K562 (cell line): Measurements from ENCODE around the gene ITSN2. TPM values are rescaled to one million over a fixed set of nuclear protein-coding genes. Genes with fewer than 3 reads are reported as not detected.

Experiments used
- ARHGAP35 ChIP-seq: fragments of 450-650 bp; IDR thresholded peaks from 2 replicates; pipeline ENCODE4 v1.6.1; 2018; ENCODE audit not compliant: partially characterized antibody
- ATF7 ChIP-seq: fragments of 450-650 bp; IDR thresholded peaks from 2 replicates; pipeline ENCODE4 v1.7.1; 2014; ENCODE audit warnings: mild to moderate bottlenecking, moderate library complexity
- CC2D1A ChIP-seq: fragments of 450-650 bp; IDR thresholded peaks from 2 replicates; pipeline ENCODE4 v1.6.1; 2017; ENCODE audit warnings: mild to moderate bottlenecking
- HOXB6 ChIP-seq: fragments of 250-450 bp; sonication (Bioruptor Pico); IDR thresholded peaks from 2 replicates; pipeline ENCODE4 v1.5.1; 2022; ENCODE audit warnings: mild to moderate bottlenecking, borderline replicate concordance
- IRF2 ChIP-seq: sonication (generic); formaldehyde crosslinking; IDR thresholded peaks from 2 replicates; pipeline ENCODE4 v1.8.1; 2022; ENCODE audit warnings: mild to moderate bottlenecking, missing genetic modification reagents
- MEIS2 ChIP-seq: fragments of 450-650 bp; IDR thresholded peaks from 2 replicates; pipeline ENCODE4 v1.6.1; 2014; ENCODE audit warnings: mild to moderate bottlenecking; ENCODE audit not compliant: partially characterized antibody
- NCOA2 ChIP-seq, 2 experiments: fragments of 450-650 bp; IDR thresholded peaks; 2 replicates each; pipeline ENCODE4 v1.6.1; 2018; ENCODE audit warnings: mild to moderate bottlenecking in 2 of 2, moderate library complexity in 1 of 2; ENCODE audit not compliant: partially characterized antibody in 2 of 2
- PCBP2 ChIP-seq: fragments of 200-400 bp; formaldehyde crosslinking; IDR thresholded peaks from 2 replicates; pipeline ENCODE4 v1.6.1; 2018; ENCODE audit warnings: low read length, low read depth, mild to moderate bottlenecking, moderate library complexity; ENCODE audit not compliant: poor library complexity, severe bottlenecking
- PHF20 ChIP-seq: fragments of 450-650 bp; IDR thresholded peaks from 2 replicates; pipeline ENCODE4 v1.6.1; 2018; ENCODE audit not compliant: partially characterized antibody
- PML ChIP-seq: IDR thresholded peaks from 2 replicates; pipeline ENCODE4 v1.6.1; 2012; ENCODE audit warnings: low read length, inconsistent platforms
- POLR2H ChIP-seq: IDR thresholded peaks from 2 replicates; pipeline ENCODE4 v1.6.1; 2016; ENCODE audit warnings: missing genetic modification characterization, low read depth, mild to moderate bottlenecking, control low read depth, missing compliant biosample characterization, moderate library complexity
- RBM22 ChIP-seq: fragments of 200-400 bp; formaldehyde crosslinking; IDR thresholded peaks from 2 replicates; pipeline ENCODE4 v1.6.1; 2018; ENCODE audit warnings: low read length, low read depth; ENCODE audit not compliant: poor library complexity, severe bottlenecking
- SMARCC2 ChIP-seq: fragments of 450-650 bp; IDR thresholded peaks from 2 replicates; pipeline ENCODE4 v1.6.1; 2017; ENCODE audit warnings: antibody characterized with exemption, moderate library complexity, mild to moderate bottlenecking, low read depth
- TEAD2 ChIP-seq: fragments of 450-650 bp; IDR thresholded peaks from 2 replicates; pipeline ENCODE4 v1.6.1; 2016; ENCODE audit warnings: missing genetic modification characterization, control low read depth, missing compliant biosample characterization
- TSC22D4 ChIP-seq: fragments of 450-650 bp; IDR thresholded peaks from 2 replicates; pipeline ENCODE4 v1.6.1; 2016; ENCODE audit warnings: missing genetic modification characterization, missing biosample characterization, control low read depth
- U2AF1 ChIP-seq: fragments of 200-400 bp; formaldehyde crosslinking; optimal IDR thresholded peaks from 2 replicates; pipeline ENCODE3; 2017; ENCODE audit warnings: mild to moderate bottlenecking, low read depth, low read length, moderate library complexity
- ZNF133 ChIP-seq: fragments of 250-450 bp; sonication (Bioruptor Pico); IDR thresholded peaks from 2 replicates; pipeline ENCODE4 v1.4.0; 2020; ENCODE audit warnings: mild to moderate bottlenecking
- ZNF232 ChIP-seq: sonication (generic); formaldehyde crosslinking; IDR thresholded peaks from 2 replicates; pipeline ENCODE4 v1.8.0; 2022; ENCODE audit warnings: mild to moderate bottlenecking, missing genetic modification reagents
- ZNF274 ChIP-seq: IDR thresholded peaks from 2 replicates; pipeline ENCODE4 v1.6.1; 2011; ENCODE audit warnings: low read depth, mild to moderate bottlenecking, low read length, moderate library complexity, borderline replicate concordance
- ZNF408 ChIP-seq: fragments of 250-450 bp; sonication (Bioruptor Pico); IDR thresholded peaks from 2 replicates; pipeline ENCODE4 v1.4.0; 2020; ENCODE audit warnings: low read depth, mild to moderate bottlenecking, moderate library complexity
- polyA plus RNA-seq, 8 experiments: library from polyadenylated mRNA; depleted of rRNA in 4 of 8; stranded (reverse) in 5 of 8; unstranded in 3 of 8; fragments of >200 nt; fragmentation: Nextera tagmentation in 2 of 8; fragmentation: Illumina TruSeq in 1 of 8; extraction: Ambion mirVana in 2 of 8; extraction: Trizol in 1 of 8; gene quantifications; 2 replicates each; pipeline versions ENCODE4 v1.2.1 to v1.2.3, GENCODE V29; 2011 to 2014; ENCODE audit warnings: inconsistent platforms in 1 of 8, missing spikeins in 1 of 8
- total RNA-seq, 7 experiments: library from RNA; depleted of rRNA in 6 of 7; stranded (reverse); fragments of >200 nt in 6 of 7; fragmentation: Illumina TruSeq in 2 of 7; extraction: Trizol in 2 of 7; gene quantifications; 2 replicates each; pipeline versions ENCODE4 v1.2.1 to v1.2.3, GENCODE V29; 2011 to 2021; ENCODE audit warnings: low replicate concordance in 1 of 7
- TF ChIP-seq, protein P1 (sequence below): fragments of 250-450 bp; sonication (Bioruptor Pico); IDR thresholded peaks from 2 replicates; pipeline ENCODE4 v1.4.0; 2020; ENCODE audit warnings: mild to moderate bottlenecking, moderate library complexity
- TF ChIP-seq, protein P2 (sequence below): sonication (generic); formaldehyde crosslinking; IDR thresholded peaks from 2 replicates; pipeline ENCODE4 v1.8.1; 2023; ENCODE audit warnings: mild to moderate bottlenecking, missing genetic modification reagents, moderate library complexity
- TF ChIP-seq, protein P3 (sequence below): sonication (generic); formaldehyde crosslinking; IDR thresholded peaks from 2 replicates; pipeline ENCODE4 v1.8.0; 2022; ENCODE audit warnings: missing genetic modification reagents, mild to moderate bottlenecking, borderline replicate concordance
- TF ChIP-seq, protein P4 (sequence below): IDR thresholded peaks from 2 replicates; pipeline ENCODE4 v1.6.1; 2011; ENCODE audit not compliant: insufficient read length; ENCODE audit errors: extremely low read depth
- TF ChIP-seq, protein P5 (sequence below): fragments of 250-450 bp; sonication (Bioruptor Pico); IDR thresholded peaks from 2 replicates; pipeline ENCODE4 v1.8.0; 2022; ENCODE audit warnings: moderate library complexity, mild to moderate bottlenecking, inconsistent platforms

The ITSN2 gene
- total and polyA plus RNA-seq, 9 of the 15 experiments (the other 6 are each of a cell fraction or from before 2014, with no cell fraction given): 6.6 to 19.9 (median 15.2) TPM

DNA sequence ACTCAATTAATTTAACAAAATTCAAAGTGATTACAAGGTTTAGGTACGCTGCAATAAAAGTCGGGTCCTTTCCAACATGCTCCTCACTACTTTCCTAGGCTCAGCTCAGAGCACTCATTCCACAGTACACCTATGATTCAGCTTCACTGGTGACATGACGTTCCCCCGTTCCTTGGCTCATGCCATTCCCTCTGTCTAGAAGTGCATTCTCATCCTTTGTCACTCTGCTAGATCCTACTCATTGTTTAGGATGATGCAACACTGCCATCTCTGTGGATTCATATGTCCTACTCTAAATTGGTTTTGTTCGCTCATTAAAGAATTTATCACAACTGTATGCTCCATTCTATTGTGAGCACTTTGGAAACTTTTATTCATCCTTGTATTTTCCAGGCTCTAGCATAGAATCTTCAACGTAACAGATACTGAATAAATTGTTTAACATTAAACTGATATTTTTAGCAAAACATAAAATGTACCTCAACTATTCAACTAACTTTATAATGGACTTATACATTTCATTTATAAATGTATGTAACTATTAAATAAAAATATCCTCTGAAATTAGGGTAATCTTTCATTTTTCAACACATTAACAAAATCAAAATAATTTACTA lies 106.9 kb downstream of the ITSN2 start (continued):
- no peak for TF ChIP-seq TSC22D4 (tag)
- no peak for TF ChIP-seq ARHGAP35
- TF ChIP-seq, protein P1, sequence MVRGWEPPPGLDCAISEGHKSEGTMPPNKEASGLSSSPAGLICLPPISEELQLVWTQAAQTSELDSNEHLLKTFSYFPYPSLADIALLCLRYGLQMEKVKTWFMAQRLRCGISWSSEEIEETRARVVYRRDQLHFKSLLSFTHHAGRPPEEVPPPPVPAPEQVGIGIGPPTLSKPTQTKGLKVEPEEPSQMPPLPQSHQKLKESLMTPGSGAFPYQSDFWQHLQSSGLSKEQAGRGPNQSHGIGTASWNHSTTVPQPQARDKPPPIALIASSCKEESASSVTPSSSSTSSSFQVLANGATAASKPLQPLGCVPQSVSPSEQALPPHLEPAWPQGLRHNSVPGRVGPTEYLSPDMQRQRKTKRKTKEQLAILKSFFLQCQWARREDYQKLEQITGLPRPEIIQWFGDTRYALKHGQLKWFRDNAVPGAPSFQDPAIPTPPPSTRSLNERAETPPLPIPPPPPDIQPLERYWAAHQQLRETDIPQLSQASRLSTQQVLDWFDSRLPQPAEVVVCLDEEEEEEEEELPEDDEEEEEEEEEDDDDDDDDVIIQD (CRISPR knock-in tag): no peak
- TF ChIP-seq PCBP2: no peak
- TF ChIP-seq ZNF133 (CRISPR knock-in tag): no peak
- no peak for TF ChIP-seq HOXB6 (CRISPR knock-in tag)
- TF ChIP-seq ZNF232 (CRISPR knock-in tag): no peak
- TF ChIP-seq MEIS2: peak; percentile 55
- TF ChIP-seq TEAD2: no peak
- no peak for TF ChIP-seq IRF2 (CRISPR knock-in tag)
- no peak for TF ChIP-seq PHF20
- TF ChIP-seq, protein P2, sequence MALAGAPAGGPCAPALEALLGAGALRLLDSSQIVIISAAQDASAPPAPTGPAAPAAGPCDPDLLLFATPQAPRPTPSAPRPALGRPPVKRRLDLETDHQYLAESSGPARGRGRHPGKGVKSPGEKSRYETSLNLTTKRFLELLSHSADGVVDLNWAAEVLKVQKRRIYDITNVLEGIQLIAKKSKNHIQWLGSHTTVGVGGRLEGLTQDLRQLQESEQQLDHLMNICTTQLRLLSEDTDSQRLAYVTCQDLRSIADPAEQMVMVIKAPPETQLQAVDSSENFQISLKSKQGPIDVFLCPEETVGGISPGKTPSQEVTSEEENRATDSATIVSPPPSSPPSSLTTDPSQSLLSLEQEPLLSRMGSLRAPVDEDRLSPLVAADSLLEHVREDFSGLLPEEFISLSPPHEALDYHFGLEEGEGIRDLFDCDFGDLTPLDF (CRISPR knock-in tag): no peak
- TF ChIP-seq, protein P3, sequence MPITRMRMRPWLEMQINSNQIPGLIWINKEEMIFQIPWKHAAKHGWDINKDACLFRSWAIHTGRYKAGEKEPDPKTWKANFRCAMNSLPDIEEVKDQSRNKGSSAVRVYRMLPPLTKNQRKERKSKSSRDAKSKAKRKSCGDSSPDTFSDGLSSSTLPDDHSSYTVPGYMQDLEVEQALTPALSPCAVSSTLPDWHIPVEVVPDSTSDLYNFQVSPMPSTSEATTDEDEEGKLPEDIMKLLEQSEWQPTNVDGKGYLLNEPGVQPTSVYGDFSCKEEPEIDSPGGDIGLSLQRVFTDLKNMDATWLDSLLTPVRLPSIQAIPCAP: no peak
- TF ChIP-seq NCOA2 (IDR thresholded peaks at IDR 0.05; ENCODE audit: partially characterized antibody in 2 of 2): no peak
- no peak; the same call in 1 of the 2 replicates for TF ChIP-seq CC2D1A
- no peak for TF ChIP-seq U2AF1
- TF ChIP-seq, protein P4, sequence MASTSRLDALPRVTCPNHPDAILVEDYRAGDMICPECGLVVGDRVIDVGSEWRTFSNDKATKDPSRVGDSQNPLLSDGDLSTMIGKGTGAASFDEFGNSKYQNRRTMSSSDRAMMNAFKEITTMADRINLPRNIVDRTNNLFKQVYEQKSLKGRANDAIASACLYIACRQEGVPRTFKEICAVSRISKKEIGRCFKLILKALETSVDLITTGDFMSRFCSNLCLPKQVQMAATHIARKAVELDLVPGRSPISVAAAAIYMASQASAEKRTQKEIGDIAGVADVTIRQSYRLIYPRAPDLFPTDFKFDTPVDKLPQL: no peak
- TF ChIP-seq, protein P5, sequence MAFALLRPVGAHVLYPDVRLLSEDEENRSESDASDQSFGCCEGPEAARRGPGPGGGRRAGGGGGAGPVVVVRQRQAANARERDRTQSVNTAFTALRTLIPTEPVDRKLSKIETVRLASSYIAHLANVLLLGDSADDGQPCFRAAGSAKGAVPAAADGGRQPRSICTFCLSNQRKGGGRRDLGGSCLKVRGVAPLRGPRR (CRISPR knock-in tag): 0 out of 2 replicates have a peak, but pooled peaks have one; percentile 51
- peak; percentile 95 for TF ChIP-seq ATF7
- no peak for TF ChIP-seq RBM22
- TF ChIP-seq POLR2H (tag): peak; percentile 22; the same call in 1 of the 2 replicates
- no peak for TF ChIP-seq PML
- TF ChIP-seq ZNF274: no peak
- peak; percentile 59; the same call in 1 of the 2 replicates for TF ChIP-seq SMARCC2
- no peak for TF ChIP-seq ZNF408 (CRISPR knock-in tag)
